WTC11 (cell line): Measurements from ENCODE around the gene CCDC57.

ENCODE experiments used
- ATF3 ChIP-seq: sonication (generic); formaldehyde crosslinking; conservative IDR thresholded peaks from 2 replicates; pipeline ENCODE4 v1.8.1; 2022; ENCODE audit warnings: mild to moderate bottlenecking, missing genetic modification reagents
- CTCF ChIP-seq: fragments of 200-600 bp; IDR thresholded peaks from 2 replicates; pipeline ENCODE4 v1.8.0; 2022; ENCODE audit warnings: antibody characterized with exemption
- FOXK1 ChIP-seq: sonication (generic); formaldehyde crosslinking; IDR thresholded peaks from 2 replicates; pipeline ENCODE4 v1.8.0; 2022; ENCODE audit warnings: mild to moderate bottlenecking, moderate library complexity, missing genetic modification reagents
- MAX ChIP-seq: sonication (generic); formaldehyde crosslinking; IDR thresholded peaks from 2 replicates; pipeline ENCODE4 v1.8.0; 2022; ENCODE audit warnings: mild to moderate bottlenecking, missing genetic modification reagents
- NFYB ChIP-seq: sonication (generic); formaldehyde crosslinking; conservative IDR thresholded peaks from 2 replicates; pipeline ENCODE4 v1.8.0; 2022; ENCODE audit warnings: low read depth, missing genetic modification reagents
- USF1 ChIP-seq: sonication (generic); formaldehyde crosslinking; IDR thresholded peaks from 2 replicates; pipeline ENCODE4 v1.8.0; 2022; ENCODE audit warnings: mild to moderate bottlenecking, missing genetic modification reagents
- USF2 ChIP-seq: sonication (generic); formaldehyde crosslinking; IDR thresholded peaks from 2 replicates; pipeline ENCODE4 v1.8.1; 2023; ENCODE audit warnings: mild to moderate bottlenecking, missing genetic modification reagents, moderate library complexity
- ZNF121 ChIP-seq: sonication (generic); formaldehyde crosslinking; IDR thresholded peaks from 2 replicates; pipeline ENCODE4 v1.8.0; 2023; ENCODE audit warnings: missing genetic modification reagents
- ZNF281 ChIP-seq: sonication (generic); formaldehyde crosslinking; IDR thresholded peaks from 2 replicates; pipeline ENCODE4 v1.8.0; 2023; ENCODE audit warnings: mild to moderate bottlenecking, missing genetic modification reagents

- no peak for TF ChIP-seq CTCF
- no peak for TF ChIP-seq ZNF281
- no peak for TF ChIP-seq USF2 (CRISPR knock-in tag)
- no peak for TF ChIP-seq USF1
- TF ChIP-seq ZNF121 (CRISPR knock-in tag) = no peak
- TF ChIP-seq FOXK1 (CRISPR knock-in tag) = no peak
- TF ChIP-seq NFYB (CRISPR knock-in tag) = no peak
- no peak for TF ChIP-seq MAX (CRISPR knock-in tag)
- no peak for TF ChIP-seq ATF3 (CRISPR knock-in tag)
These were observed 23.1 kb upstream of the CCDC57 start for GRCh38 chr17:82235775-82236141.
